G401 (cell line): ENCODE results near the gene CEP295NL. TPM values are rescaled to one million over a fixed set of nuclear protein-coding genes. Genes with fewer than 3 reads are reported as not detected.
A peak's percentile ranks its signal among the peaks of the same experiment; 100 is the strongest.
"Not testable (repeated sequence)": the region's sequence is repeated elsewhere in the genome, so short reads cannot be mapped to it uniquely, and the experiment has no call there.

Experiments used
- DNase-seq: peaks from one replicate; pipeline ENCODE4 v3.0.0-alpha.2; 2015; ENCODE audit warnings: low spot score
- in situ Hi-C: cut with HindIII; loops from 2 replicates; pipeline ENCODE4 v1.10.0; 2016; ENCODE audit warnings: low sequenced_read_pairs, mixed read lengths
- total RNA-seq: library from RNA; depleted of rRNA; stranded (reverse); fragments of >200 nt; shearing (Covaris generic); gene quantifications from 2 replicates; pipeline ENCODE4 v1.2.3, GENCODE V29; 2014

Gene CEP295NL
- total RNA-seq, 1 experiment from 2014 or later = 0.37 TPM

- DNase-seq = no peak
- in situ Hi-C loops = no loop called here
These were observed 26.9 kb downstream of the CEP295NL start for GRCh38 chr17:78876094-78876597.

- in situ Hi-C loops = no loop called here
These were observed 27.5 kb downstream of the CEP295NL start for GRCh38 chr17:78875363-78876093.

GRCh38 chr17:78873519-78874340 is 29.3 kb downstream of the CEP295NL start:
- in situ Hi-C loops = no loop called here
- DNase-seq = no peak

More at GRCh38 chr17:78875363-78876093, 27.5 kb downstream of the CEP295NL start:
- DNase-seq = no peak

GRCh38 chr17:78872486-78872885 is 30.5 kb downstream of the CEP295NL start:
- no peak for DNase-seq
- in situ Hi-C loops = no loop called here

GRCh38 chr17:78870621-78871020 is 32.4 kb downstream of the CEP295NL start:
- no peak for DNase-seq
- in situ Hi-C loops = no loop called here

- in situ Hi-C loops = no loop called here
- DNase-seq = no peak
These were observed 34.6 kb downstream of the CEP295NL start for GRCh38 chr17:78868391-78868790.

GRCh38 chr17:78867046-78867445 is 36.0 kb downstream of the CEP295NL start:
- in situ Hi-C loops, DNase-seq: not testable (repeated sequence)

GRCh38 chr17:78865682-78866390 is 37.2 kb downstream of the CEP295NL start:
- DNase-seq = peak; percentile 82
- in situ Hi-C loops = no loop called here

GRCh38 chr17:78864117-78864516 is 38.9 kb downstream of the CEP295NL start:
- in situ Hi-C loops = no loop called here
- no peak for DNase-seq

- in situ Hi-C loops = no loop called here
- no peak for DNase-seq
These were observed 40.7 kb downstream of the CEP295NL start for GRCh38 chr17:78862073-78863023.

- no peak for DNase-seq
- in situ Hi-C loops = no loop called here
These were observed 41.8 kb downstream of the CEP295NL start for GRCh38 chr17:78861229-78861628.

GRCh38 chr17:78859051-78859450 is 44.0 kb downstream of the CEP295NL start:
- in situ Hi-C loops = no loop called here
- no peak for DNase-seq

- in situ Hi-C loops = no loop called here
- DNase-seq = no peak
These were observed 45.7 kb downstream of the CEP295NL start for GRCh38 chr17:78857266-78857665.

GRCh38 chr17:78855561-78856165 is 47.3 kb downstream of the CEP295NL start:
- no peak for DNase-seq
- in situ Hi-C loops = no loop called here

- no peak for DNase-seq
- in situ Hi-C loops = no loop called here
These were observed 48.5 kb downstream of the CEP295NL start for GRCh38 chr17:78854508-78854907.

- no peak for DNase-seq
- in situ Hi-C loops = no loop called here
These were observed 49.0 kb downstream of the CEP295NL start for GRCh38 chr17:78853926-78854394.

- in situ Hi-C loops = no loop called here
- DNase-seq = no peak
These were observed 50.3 kb downstream of the CEP295NL start for GRCh38 chr17:78852709-78853121.

GRCh38 chr17:78849026-78849425 is 54.0 kb downstream of the CEP295NL start:
- in situ Hi-C loops = no loop called here
- no peak for DNase-seq
